ENCODE data around the gene RHOV. TPM values are rescaled to one million over a fixed set of nuclear protein-coding genes. Genes with fewer than 3 reads are reported as not detected.

RHOV gene
- total RNA-seq, 1 donor from 2014 or later: 1.8 TPM

GRCh38 chr15:40909662-40910630 lies 35.9 kb upstream of the RHOV start:
- Mint-ChIP-seq H3K9me3 (ENCODE audit: unreplicated experiment) (peaks cover 2% of the 10 kb centered on the region), H3K36me3 (ENCODE audit: unreplicated experiment) (no peaks in the 10 kb centered on the region), H3K4me3 (ENCODE audit: unreplicated experiment) (peak overlapping the region; percentile 74), H3K27me3 (ENCODE audit: unreplicated experiment) (peaks cover 4% of the 10 kb centered on the region), H3K4me1 (ENCODE audit: low read depth, unreplicated experiment) (peaks cover 44% of the 10 kb centered on the region), H3K27ac (ENCODE audit: unreplicated experiment) (peak overlapping the region; percentile 82)
- DNase-seq: no peak
- TF ChIP-seq, protein P1, sequence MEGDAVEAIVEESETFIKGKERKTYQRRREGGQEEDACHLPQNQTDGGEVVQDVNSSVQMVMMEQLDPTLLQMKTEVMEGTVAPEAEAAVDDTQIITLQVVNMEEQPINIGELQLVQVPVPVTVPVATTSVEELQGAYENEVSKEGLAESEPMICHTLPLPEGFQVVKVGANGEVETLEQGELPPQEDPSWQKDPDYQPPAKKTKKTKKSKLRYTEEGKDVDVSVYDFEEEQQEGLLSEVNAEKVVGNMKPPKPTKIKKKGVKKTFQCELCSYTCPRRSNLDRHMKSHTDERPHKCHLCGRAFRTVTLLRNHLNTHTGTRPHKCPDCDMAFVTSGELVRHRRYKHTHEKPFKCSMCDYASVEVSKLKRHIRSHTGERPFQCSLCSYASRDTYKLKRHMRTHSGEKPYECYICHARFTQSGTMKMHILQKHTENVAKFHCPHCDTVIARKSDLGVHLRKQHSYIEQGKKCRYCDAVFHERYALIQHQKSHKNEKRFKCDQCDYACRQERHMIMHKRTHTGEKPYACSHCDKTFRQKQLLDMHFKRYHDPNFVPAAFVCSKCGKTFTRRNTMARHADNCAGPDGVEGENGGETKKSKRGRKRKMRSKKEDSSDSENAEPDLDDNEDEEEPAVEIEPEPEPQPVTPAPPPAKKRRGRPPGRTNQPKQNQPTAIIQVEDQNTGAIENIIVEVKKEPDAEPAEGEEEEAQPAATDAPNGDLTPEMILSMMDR (IDR thresholded peaks at IDR 0.05; ENCODE audit: partially characterized antibody, unreplicated experiment): no peak

DNA sequence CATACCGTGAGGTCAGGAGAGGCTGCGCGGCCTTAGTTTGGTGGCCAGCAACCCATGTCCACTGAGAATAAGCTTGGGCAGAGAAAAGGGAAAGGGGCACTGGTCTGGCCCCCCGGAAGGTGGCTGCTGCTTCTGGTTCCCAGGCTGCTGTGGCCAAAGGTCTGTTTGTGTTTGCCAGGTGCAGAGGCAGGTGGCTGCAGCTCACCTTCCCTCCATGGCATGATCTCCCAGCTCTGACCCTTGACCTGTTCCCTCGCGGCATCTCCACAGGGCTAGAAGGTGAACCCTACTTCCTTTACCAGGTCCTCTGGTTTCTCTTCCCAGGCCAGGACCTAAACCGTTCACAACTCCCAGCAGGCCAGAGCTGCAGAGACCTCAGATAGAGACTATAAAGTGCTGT lies 34.1 kb upstream of the RHOV start:
- no peak for DNase-seq
- H3K27me3 Mint-ChIP-seq (ENCODE audit: unreplicated experiment): peaks cover 2% of the 10 kb centered on the region
- H3K4me1 Mint-ChIP-seq (ENCODE audit: low read depth, unreplicated experiment): peaks cover 42% of the 10 kb centered on the region
- no peaks in the 10 kb centered on the region for H3K36me3 Mint-ChIP-seq (ENCODE audit: unreplicated experiment)
- H3K27ac Mint-ChIP-seq (ENCODE audit: unreplicated experiment): peak overlapping the region; percentile 48
- TF ChIP-seq, protein P1 (IDR thresholded peaks at IDR 0.05; ENCODE audit: partially characterized antibody, unreplicated experiment): no peak
- no peak overlapping the region for H3K4me3 Mint-ChIP-seq (ENCODE audit: unreplicated experiment)
- peaks cover 7% of the 10 kb centered on the region for H3K9me3 Mint-ChIP-seq (ENCODE audit: unreplicated experiment)

- Mint-ChIP-seq H3K27me3 (ENCODE audit: unreplicated experiment) (peaks cover 5% of the 10 kb centered on the region), H3K27ac (ENCODE audit: unreplicated experiment) (no peak overlapping the region), H3K4me3 (ENCODE audit: unreplicated experiment) (no peak overlapping the region), H3K9me3 (ENCODE audit: unreplicated experiment) (peaks cover 7% of the 10 kb centered on the region), H3K4me1 (ENCODE audit: low read depth, unreplicated experiment) (peaks cover 42% of the 10 kb centered on the region), H3K36me3 (ENCODE audit: unreplicated experiment) (no peaks in the 10 kb centered on the region)
- no peak for DNase-seq
- TF ChIP-seq, protein P1 (IDR thresholded peaks at IDR 0.05; ENCODE audit: partially characterized antibody, unreplicated experiment): no peak
Measured at GRCh38 chr15:40906991-40907802, 33.2 kb upstream of the RHOV start.

GRCh38 chr15:40906091-40906990 lies 32.3 kb upstream of the RHOV start:
- H3K4me1 Mint-ChIP-seq (ENCODE audit: low read depth, unreplicated experiment): peaks cover 38% of the 10 kb centered on the region
- peak overlapping the region; percentile 49 for H3K4me3 Mint-ChIP-seq (ENCODE audit: unreplicated experiment)
- peaks cover 7% of the 10 kb centered on the region for H3K9me3 Mint-ChIP-seq (ENCODE audit: unreplicated experiment)
- no peaks in the 10 kb centered on the region for H3K36me3 Mint-ChIP-seq (ENCODE audit: unreplicated experiment)
- H3K27ac Mint-ChIP-seq (ENCODE audit: unreplicated experiment): peak overlapping the region; percentile 85
- DNase-seq: peak; percentile 95
- TF ChIP-seq, protein P1 (IDR thresholded peaks at IDR 0.05; ENCODE audit: partially characterized antibody, unreplicated experiment): peak; percentile 96
- peaks cover 5% of the 10 kb centered on the region for H3K27me3 Mint-ChIP-seq (ENCODE audit: unreplicated experiment)
